ENCODE results near the gene TMLHE.
"Not testable (repeated sequence)": the region's sequence is repeated elsewhere in the genome, so short reads cannot be mapped to it uniquely, and the experiment has no call there.

TMLHE gene

DNA sequence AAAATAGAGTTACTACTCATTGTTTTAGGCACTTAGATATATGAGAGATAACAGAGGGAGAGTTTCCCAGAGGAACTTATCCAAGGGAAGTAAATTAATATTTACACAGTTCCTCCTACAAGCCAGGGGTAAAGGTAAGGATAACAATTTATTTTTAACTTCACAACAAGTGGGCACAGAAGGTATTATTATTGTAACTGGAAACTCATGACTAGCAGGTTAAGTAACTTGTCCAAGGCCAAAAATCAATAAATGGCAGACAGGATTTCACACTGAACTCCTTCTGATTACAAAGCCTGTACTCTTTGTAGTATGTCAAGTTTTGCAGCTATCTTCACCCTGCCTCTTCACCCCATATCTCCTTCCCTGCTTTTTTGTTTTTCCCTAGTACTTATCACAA, 107.5 kb downstream of the TMLHE start:
- FAIRE-seq: no peak
- no peak for DNase-seq (ENCODE audit: insufficient read length, low spot score)

DNA sequence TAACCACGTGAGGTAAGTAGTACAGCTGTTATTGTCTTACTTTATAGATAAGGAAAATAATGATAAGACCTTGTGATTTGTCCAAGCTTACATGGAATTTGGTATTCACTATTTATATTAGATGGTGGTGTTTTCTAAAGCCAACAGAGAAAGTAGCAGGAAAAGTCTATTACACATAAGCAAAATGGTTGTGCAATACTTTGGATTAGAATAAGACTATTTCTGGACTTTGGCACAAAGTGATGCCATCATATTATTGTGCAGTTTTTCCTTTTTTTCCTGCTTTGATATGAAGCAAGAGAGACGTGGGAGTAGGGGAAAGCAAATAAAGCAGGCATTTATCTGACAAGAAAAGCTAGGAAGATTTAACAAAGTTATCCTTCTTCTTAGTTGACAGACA, 117.6 kb downstream of the TMLHE start:
- not testable (repeated sequence) for FAIRE-seq; DNase-seq (ENCODE audit: insufficient read length, low spot score)

- FAIRE-seq; DNase-seq (ENCODE audit: insufficient read length, low spot score): not testable (repeated sequence)
These were observed 121.3 kb downstream of the TMLHE start for GRCh38 chrX:155491421-155491820.

- not testable (repeated sequence) for DNase-seq (ENCODE audit: insufficient read length, low spot score)
- FAIRE-seq: peak; percentile 31
These were observed 135.6 kb downstream of the TMLHE start for GRCh38 chrX:155477136-155477535.

DNA sequence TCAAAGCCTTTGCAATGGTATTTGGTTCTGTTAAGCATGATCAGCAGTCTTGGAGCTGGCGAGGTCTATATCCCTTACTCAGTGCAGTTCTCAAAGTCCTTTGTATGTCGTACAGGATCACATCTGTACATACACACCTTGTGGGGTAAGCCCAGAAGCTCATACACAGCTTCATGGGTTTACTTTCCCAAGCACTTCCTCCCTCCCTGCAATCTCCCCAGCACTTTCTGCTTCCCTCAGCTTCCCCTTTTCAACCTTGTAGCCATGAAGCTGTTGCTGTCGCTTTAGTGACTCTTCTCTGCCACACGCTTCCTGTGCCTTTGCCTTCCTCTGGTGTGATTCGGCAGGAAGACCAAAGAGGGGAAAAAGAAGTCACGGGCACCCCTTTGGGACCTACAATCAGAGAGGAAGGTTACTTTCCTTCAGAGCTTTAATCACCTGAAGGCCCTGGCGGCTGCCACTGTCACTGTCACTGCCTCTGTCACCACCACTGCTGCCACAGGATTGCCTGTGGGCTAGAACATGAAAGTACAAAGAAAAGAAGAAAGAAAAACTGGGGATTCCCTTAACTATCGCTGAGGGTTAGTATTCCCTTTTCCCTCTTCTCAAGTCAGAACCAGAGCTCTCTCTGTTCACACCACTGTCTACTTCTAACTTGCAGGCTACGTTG, 146.3 kb downstream of the TMLHE start:
- FAIRE-seq: peak; percentile 89
- DNase-seq (ENCODE audit: insufficient read length, low spot score): not testable (repeated sequence)

- not testable (repeated sequence) for DNase-seq (ENCODE audit: insufficient read length, low spot score); FAIRE-seq
These were observed 152.3 kb downstream of the TMLHE start for GRCh38 chrX:155460501-155460900.

DNA sequence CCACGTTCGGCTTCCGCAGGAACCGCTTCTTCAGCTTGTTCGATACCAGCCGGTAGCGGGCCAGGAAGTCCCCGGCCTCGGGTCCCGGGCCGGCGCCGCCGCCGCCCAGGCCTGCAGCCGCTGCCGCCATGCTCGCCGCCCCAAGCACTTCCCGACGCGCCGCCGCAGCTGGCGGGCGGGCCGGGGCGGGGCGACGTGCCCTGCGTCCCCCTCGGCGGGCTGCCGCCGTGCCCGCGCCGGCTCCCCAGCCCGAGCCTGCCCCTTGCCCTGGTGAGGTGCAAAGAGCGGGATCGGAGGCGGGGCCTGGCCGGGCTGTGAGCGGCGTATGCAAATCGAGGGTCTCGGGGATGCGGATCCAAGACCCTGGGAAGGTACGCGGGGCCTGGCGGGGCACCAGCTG, 154.3 kb downstream of the TMLHE start, which contains the start of gene F8A3:
TSS of gene F8A3 (minus strand) at position 150 of the 400 bp plus-strand sequence. CDS start at position 130, 20 bp downstream.
- DNase-seq (ENCODE audit: insufficient read length, low spot score); FAIRE-seq: not testable (repeated sequence)

DNA sequence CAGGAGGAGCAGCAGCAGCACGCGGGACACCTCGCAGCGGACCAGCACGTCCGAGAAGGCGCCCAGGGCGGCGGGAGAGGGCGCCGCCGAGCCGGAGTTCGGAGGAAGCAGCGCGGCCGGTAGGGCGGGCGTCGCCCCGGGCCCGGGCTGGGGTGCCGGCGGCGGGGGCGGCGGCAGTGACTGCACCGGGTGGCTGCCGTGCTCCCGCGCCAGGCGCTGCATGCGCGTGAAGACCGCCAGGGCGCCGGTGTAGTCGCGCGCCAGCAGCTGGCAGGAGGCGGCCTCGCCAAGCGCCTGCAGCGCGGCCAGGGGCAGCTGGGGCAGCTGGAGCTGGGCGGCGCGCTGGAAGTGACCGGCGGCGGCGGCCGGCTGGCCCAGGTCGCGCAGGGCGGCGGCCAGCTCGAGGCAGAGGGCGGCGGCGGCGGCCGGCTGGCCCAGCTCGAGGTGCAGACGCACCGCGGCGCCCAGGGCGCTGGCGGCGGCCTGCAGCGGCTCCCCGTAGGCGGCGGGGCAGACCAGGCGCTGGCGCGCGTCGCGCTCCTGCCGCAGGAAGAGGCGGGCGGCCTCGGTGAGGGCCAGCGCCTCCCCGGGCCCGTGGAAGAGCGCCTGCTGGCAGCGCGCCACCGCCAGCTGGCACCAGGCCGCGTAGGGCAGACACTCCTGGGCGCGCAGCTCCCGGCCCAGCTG, 154.8 kb downstream of the TMLHE start:
- FAIRE-seq; DNase-seq (ENCODE audit: insufficient read length, low spot score): not testable (repeated sequence)

GRCh38 chrX:155441097-155441496, 171.7 kb downstream of the TMLHE start:
- DNase-seq (ENCODE audit: insufficient read length, low spot score): no peak
- no peak for FAIRE-seq
